Measurements from ENCODE around the gene ATP1A2. TPM values are rescaled to one million over a fixed set of nuclear protein-coding genes. Genes with fewer than 3 reads are reported as not detected.

Gene ATP1A2
- total and polyA plus RNA-seq, 2 donors (not counting 1 experiment from before 2014, with no cell fraction given), result not detected

- no peaks in the 10 kb centered on the region for H3K9me3 Mint-ChIP-seq (ENCODE audit: insufficient read depth)
- no peak for TF ChIP-seq EZH2 (IDR thresholded peaks at IDR 0.05; ENCODE audit: borderline replicate concordance, insufficient read depth, low read depth, low read length, poor library complexity, severe bottlenecking)
- TF ChIP-seq CTCF (IDR thresholded peaks at IDR 0.05), result no peak
- no peak overlapping the region for H3K27ac Mint-ChIP-seq
- CTCF ChIA-PET, result no interaction called here
- H3K4me3 Mint-ChIP-seq, result no peak overlapping the region
- H3K4me3 ChIP-seq (ENCODE audit: control extremely low read depth in 1 of 5, extremely low read depth in 1 of 5, insufficient read depth in 1 of 5, low read depth in 2 of 5, low read length in 4 of 5), result no peak overlapping the region
- H3K27me3 Mint-ChIP-seq, result no peaks in the 10 kb centered on the region
- no peak for DNase-seq
- no peaks in the 10 kb centered on the region for H3K27me3 ChIP-seq (replicated peaks in 1 of 4; ENCODE audit: control extremely low read depth in 1 of 4, control insufficient read depth in 3 of 4, insufficient read depth in 4 of 4, low read length in 3 of 4)
- H3K4me1 Mint-ChIP-seq, result peaks cover 15% of the 10 kb centered on the region
- no peak overlapping the region for H3K9ac ChIP-seq (ENCODE audit: low read length)
- no peak for ATAC-seq (ENCODE audit: low read depth)
- H4K20me1 ChIP-seq (ENCODE audit: control insufficient read depth, insufficient read depth, low read length, poor library complexity, severe bottlenecking), result no peaks in the 10 kb centered on the region
- H3K4me2 ChIP-seq (replicated peaks; ENCODE audit: low read depth, low read length, poor library complexity, severe bottlenecking), result no peak overlapping the region
- H3K27ac ChIP-seq (ENCODE audit: low read length in 2 of 2), result no peak overlapping the region
- no peak overlapping the region for H2AFZ ChIP-seq (ENCODE audit: insufficient read depth, low read depth, low read length, poor library complexity, severe bottlenecking)
- no peaks in the 10 kb centered on the region for H3K36me3 ChIP-seq (replicated peaks in 1 of 2; ENCODE audit: control extremely low read depth in 1 of 2, control insufficient read depth in 1 of 2, extremely low read depth in 1 of 2, insufficient read depth in 2 of 2, low read length in 1 of 2)
- no peaks in the 10 kb centered on the region for H3K79me2 ChIP-seq (ENCODE audit: control insufficient read depth, insufficient read depth, low read length)
- POLR2A ChIA-PET, result no interaction called here
- no peaks in the 10 kb centered on the region for H3K9me3 ChIP-seq (ENCODE audit: control extremely low read depth in 1 of 3, control insufficient read depth in 2 of 3, insufficient read depth in 1 of 3, low read length in 2 of 3)
- WGBS (ENCODE audit: insufficient coverage), result 72% methylated on average over 8 of the region's 12 CpGs
- peaks cover 9 to 14% of the 10 kb centered on the region in 2 donors for H3K4me1 ChIP-seq (ENCODE audit: control insufficient read depth in 2 of 2, insufficient read depth in 2 of 2, low read length in 2 of 2)
- intact Hi-C loops (cut with micrococcal nuclease), result no loop called here
Measured at GRCh38 chr1:160166166-160166868, 50.8 kb downstream of the ATP1A2 start.

GRCh38 chr1:160167056-160167455, 51.5 kb downstream of the ATP1A2 start:
- Histone ChIP-seq H4K20me1 (ENCODE audit: control insufficient read depth, insufficient read depth, low read length, poor library complexity, severe bottlenecking) (no peaks in the 10 kb centered on the region), H3K79me2 (ENCODE audit: control insufficient read depth, insufficient read depth, low read length) (no peaks in the 10 kb centered on the region), H3K4me1 (ENCODE audit: control insufficient read depth in 2 of 2, insufficient read depth in 2 of 2, low read length in 2 of 2) (peaks cover 9 to 14% of the 10 kb centered on the region in 2 donors), H2AFZ (ENCODE audit: insufficient read depth, low read depth, low read length, poor library complexity, severe bottlenecking) (no peak overlapping the region), H3K4me2 (replicated peaks; ENCODE audit: low read depth, low read length, poor library complexity, severe bottlenecking) (no peak overlapping the region), H3K27me3 (replicated peaks in 1 of 4; ENCODE audit: control extremely low read depth in 1 of 4, control insufficient read depth in 3 of 4, insufficient read depth in 4 of 4, low read length in 3 of 4) (no peaks in the 10 kb centered on the region), H3K36me3 (replicated peaks in 1 of 2; ENCODE audit: control extremely low read depth in 1 of 2, control insufficient read depth in 1 of 2, extremely low read depth in 1 of 2, insufficient read depth in 2 of 2, low read length in 1 of 2) (no peaks in the 10 kb centered on the region), H3K27ac (ENCODE audit: low read length in 2 of 2) (no peak overlapping the region), H3K9ac (ENCODE audit: low read length) (no peak overlapping the region), H3K4me3 (ENCODE audit: control extremely low read depth in 1 of 5, extremely low read depth in 1 of 5, insufficient read depth in 1 of 5, low read depth in 2 of 5, low read length in 4 of 5) (no peak overlapping the region), H3K9me3 (ENCODE audit: control extremely low read depth in 1 of 3, control insufficient read depth in 2 of 3, insufficient read depth in 1 of 3, low read length in 2 of 3) (no peaks in the 10 kb centered on the region)
- TF ChIP-seq EZH2 (IDR thresholded peaks at IDR 0.05; ENCODE audit: borderline replicate concordance, insufficient read depth, low read depth, low read length, poor library complexity, severe bottlenecking) (no peak), CTCF (IDR thresholded peaks at IDR 0.05) (no peak)
- Mint-ChIP-seq H3K27ac (no peak overlapping the region), H3K4me1 (peaks cover 15% of the 10 kb centered on the region), H3K27me3 (peaks cover 2% of the 10 kb centered on the region), H3K9me3 (ENCODE audit: insufficient read depth) (no peaks in the 10 kb centered on the region), H3K4me3 (no peak overlapping the region)
- 100% methylated on average over 2 of the region's 4 CpGs for WGBS (ENCODE audit: insufficient coverage)
- no peak for ATAC-seq (ENCODE audit: low read depth)
- DNase-seq, result no peak
- ChIA-PET POLR2A (no interaction called here), CTCF (interaction anchor here (0.6 kb wide), 1 partner anchor 118 kb away, joined by 4 read pairs; the partner anchor contains the start of gene PEX19)
- intact Hi-C loops (cut with micrococcal nuclease), result no loop called here
